GM10266 (cell line): ENCODE data around the gene TMOD2.

Experiments
- DNase-seq: peaks from one replicate; pipeline ENCODE4 v3.0.0; 2012; ENCODE audit errors: extremely low spot score
- CTCF ChIP-seq: IDR thresholded peaks from 2 replicates; pipeline ENCODE4 v1.5.1; 2012; ENCODE audit warnings: mild to moderate bottlenecking, low read depth; ENCODE audit not compliant: control insufficient read depth, insufficient read depth; ENCODE audit errors: missing control alignments

The TMOD2 gene

GRCh38 chr15:51803965-51804364 lies 52.6 kb downstream of the TMOD2 start:
- no peak for DNase-seq
- TF ChIP-seq CTCF = no peak

- no peak for DNase-seq
- no peak for TF ChIP-seq CTCF
These were observed 54.7 kb downstream of the TMOD2 start for GRCh38 chr15:51806123-51806522.

- no peak for TF ChIP-seq CTCF
These were observed 58.1 kb downstream of the TMOD2 start for GRCh38 chr15:51809457-51809856.

GRCh38 chr15:51812598-51812997 lies 61.2 kb downstream of the TMOD2 start:
- no peak for DNase-seq
- no peak for TF ChIP-seq CTCF

More at GRCh38 chr15:51809457-51809856, 58.1 kb downstream of the TMOD2 start:
- DNase-seq = no peak

GRCh38 chr15:51814606-51815005 lies 63.2 kb downstream of the TMOD2 start:
- no peak for TF ChIP-seq CTCF
- no peak for DNase-seq

- no peak for DNase-seq
- TF ChIP-seq CTCF = no peak
These were observed 65.2 kb downstream of the TMOD2 start for GRCh38 chr15:51816611-51817010.

GRCh38 chr15:51818150-51818549 lies 66.8 kb downstream of the TMOD2 start:
- no peak for TF ChIP-seq CTCF
- DNase-seq = no peak

- no peak for TF ChIP-seq CTCF
These were observed 74.3 kb downstream of the TMOD2 start for GRCh38 chr15:51825698-51826097.

More at GRCh38 chr15:51825698-51826097, 74.3 kb downstream of the TMOD2 start:
- DNase-seq = no peak
